SK-N-SH (cell line): ENCODE results near the gene PCDHGC4. TPM values are rescaled to one million over a fixed set of nuclear protein-coding genes. Genes with fewer than 3 reads are reported as not detected.

Source experiments
- CTCF ChIA-PET: fragments of 300-600, 350-600 bp; formaldehyde crosslinking; extraction: SDS; loops from one replicate; lab custom pipeline; 2021; lab: Yijun Ruan, JAX
- POLR2A ChIA-PET: fragments of 350-600 bp; sonication (Branson Sonifier 250); formaldehyde crosslinking; extraction: SDS; loops from one replicate; lab custom pipeline; 2020; ENCODE audit warnings: antibody characterized with exemption, inconsistent platforms; lab: Yijun Ruan, JAX
- DNase-seq: peaks from one replicate; pipeline ENCODE4 v3.0.0; 2012
- H2AFZ ChIP-seq: fragments of 200-600 bp; sonication (generic); 2 replicates; pipeline ENCODE4 v1.8.1; 2016; ENCODE audit warnings: antibody characterized with exemption, mild to moderate bottlenecking, low read depth
- H3F3A ChIP-seq: fragments of 200-600 bp; sonication (generic); replicated peaks from 2 replicates; pipeline ENCODE3; 2016; ENCODE audit warnings: antibody characterized with exemption, mild to moderate bottlenecking; ENCODE audit not compliant: insufficient read depth
- H3K27ac ChIP-seq, 2 experiments: fragments of 200-500 bp in 1 of 2; fragments of 200-600 bp in 1 of 2; sonication (Bioruptor generic) in 1 of 2; sonication (generic), shearing (Covaris generic) in 1 of 2; 2 replicates each; pipeline versions ENCODE4 v1.5.1 to v1.6.1; 2014 to 2016; ENCODE audit warnings: low read depth in 2 of 2, inconsistent platforms in 1 of 2, low read length in 1 of 2, mild to moderate bottlenecking in 1 of 2, mixed read lengths in 1 of 2
- H3K27me3 ChIP-seq: fragments of 200-600 bp; sonication (generic), shearing (Covaris generic); 2 replicates; pipeline ENCODE4 v1.6.1; 2016; ENCODE audit warnings: mixed run types; ENCODE audit not compliant: insufficient read depth
- H3K36me3 ChIP-seq, 2 experiments: fragments of 200-500 bp in 1 of 2; fragments of 200-600 bp in 1 of 2; sonication (Bioruptor generic) in 1 of 2; sonication (generic) in 1 of 2; replicated peaks in 1 of 2; 2 replicates each; pipeline versions ENCODE3 to v1.5.1; 2014 to 2016; ENCODE audit warnings: low read length in 1 of 2, mild to moderate bottlenecking in 1 of 2; ENCODE audit not compliant: insufficient read depth in 2 of 2, control insufficient read depth in 1 of 2
- H3K4me1 ChIP-seq, 2 experiments: fragments of 200-500 bp in 1 of 2; fragments of 200-600 bp in 1 of 2; sonication (Bioruptor generic) in 1 of 2; sonication (generic), shearing (Covaris generic) in 1 of 2; 2 replicates each; pipeline versions ENCODE4 v1.5.1 to v1.6.1; 2014 to 2016; ENCODE audit warnings: low read depth in 1 of 2, low read length in 1 of 2, mixed run types in 1 of 2; ENCODE audit not compliant: insufficient read depth in 2 of 2, control insufficient read depth in 1 of 2
- H3K4me2 ChIP-seq: fragments of 200-600 bp; sonication (generic), shearing (Covaris generic); 2 replicates; pipeline ENCODE4 v1.6.1; 2017; ENCODE audit warnings: mixed run types
- H3K4me3 ChIP-seq, 2 experiments: fragments of 200-500 bp in 1 of 2; fragments of 200-600 bp in 1 of 2; sonication (Bioruptor generic) in 1 of 2; sonication (generic), shearing (Covaris generic) in 1 of 2; 2 replicates each; pipeline versions ENCODE4 v1.5.1 to v1.8.1; 2014 to 2016; ENCODE audit warnings: low read depth in 2 of 2, inconsistent platforms in 1 of 2, low read length in 1 of 2, mild to moderate bottlenecking in 1 of 2, mixed read lengths in 1 of 2, moderate library complexity in 1 of 2
- H3K79me2 ChIP-seq: fragments of 200-600 bp; sonication (generic); 2 replicates; pipeline ENCODE4 v1.8.1; 2017; ENCODE audit warnings: mild to moderate bottlenecking; ENCODE audit not compliant: insufficient read depth
- H3K9ac ChIP-seq: fragments of 200-600 bp; sonication (generic); 2 replicates; pipeline ENCODE4 v1.6.1; 2017; ENCODE audit warnings: mixed run types
- H3K9me2 ChIP-seq: fragments of 200-600 bp; sonication (generic); 2 replicates; pipeline ENCODE4 v1.6.1; 2017; ENCODE audit warnings: mixed run types
- H3K9me3 ChIP-seq: fragments of 200-600 bp; sonication (generic); 2 replicates; pipeline ENCODE4 v1.6.1; 2017; ENCODE audit warnings: mixed run types, mild to moderate bottlenecking, moderate library complexity
- H4K20me1 ChIP-seq: fragments of 200-600 bp; sonication (generic); 2 replicates; pipeline ENCODE4 v1.6.1; 2017; ENCODE audit warnings: mild to moderate bottlenecking, mixed run types; ENCODE audit not compliant: insufficient read depth
- ELF1 ChIP-seq: IDR thresholded peaks from 2 replicates; pipeline ENCODE4 v1.4.0; 2012
- EP300 ChIP-seq, 2 experiments: IDR thresholded peaks; 2 replicates each; pipeline versions ENCODE4 v1.4.0 to v1.6.1; 2012; ENCODE audit warnings: borderline replicate concordance in 1 of 2, low read depth in 1 of 2, low read length in 1 of 2
- FOSL2 ChIP-seq: IDR thresholded peaks from 2 replicates; pipeline ENCODE4 v1.4.0; 2012; ENCODE audit warnings: low read depth, mild to moderate bottlenecking, moderate library complexity, borderline replicate concordance
- FOXJ3 ChIP-seq: sonication (generic); formaldehyde crosslinking; IDR thresholded peaks from 2 replicates; pipeline ENCODE4 v1.5.1; 2020; ENCODE audit warnings: mild to moderate bottlenecking, missing genetic modification reagents
- FOXM1 ChIP-seq: IDR thresholded peaks from 2 replicates; pipeline ENCODE4 v1.4.0; 2012; ENCODE audit warnings: low read depth, mild to moderate bottlenecking
- GABPA ChIP-seq: IDR thresholded peaks from 2 replicates; pipeline ENCODE4 v1.4.0; 2012; ENCODE audit warnings: low read depth, mild to moderate bottlenecking
- MAX ChIP-seq: IDR thresholded peaks from 2 replicates; pipeline ENCODE4 v1.4.0; 2012; ENCODE audit warnings: low read depth
- NFIC ChIP-seq: IDR thresholded peaks from 2 replicates; pipeline ENCODE4 v1.4.0; 2012; ENCODE audit warnings: borderline replicate concordance
- NRF1 ChIP-seq: IDR thresholded peaks from 2 replicates; pipeline ENCODE4 v1.6.1; 2012; ENCODE audit warnings: low read depth, mild to moderate bottlenecking, low read length
- PBX3 ChIP-seq: IDR thresholded peaks from 2 replicates; pipeline ENCODE4; 2012
- POLR2AphosphoS5 ChIP-seq: IDR thresholded peaks from 2 replicates; pipeline ENCODE4 v1.6.1; 2012; ENCODE audit warnings: low read depth, low read length
- RAD21 ChIP-seq: IDR thresholded peaks from 2 replicates; pipeline ENCODE4 v1.6.1; 2012; ENCODE audit warnings: mild to moderate bottlenecking, low read length
- RCOR1 ChIP-seq: fragments of 150-350 bp; IDR thresholded peaks from 2 replicates; pipeline ENCODE4 v1.6.1; 2017; ENCODE audit warnings: antibody characterized with exemption, low read length
- RFX5 ChIP-seq: IDR thresholded peaks from 2 replicates; pipeline ENCODE4 v1.6.1; 2012; ENCODE audit warnings: mild to moderate bottlenecking, improper control_type of control experiment, low read length
- RXRA ChIP-seq: IDR thresholded peaks from 2 replicates; pipeline ENCODE4 v1.4.0; 2012; ENCODE audit warnings: low read depth, mild to moderate bottlenecking, borderline replicate concordance
- SIN3A ChIP-seq: IDR thresholded peaks from 2 replicates; pipeline ENCODE4 v1.6.1; 2012; ENCODE audit warnings: low read depth, mild to moderate bottlenecking, low read length, moderate library complexity, borderline replicate concordance
- SMC3 ChIP-seq: IDR thresholded peaks from 2 replicates; pipeline ENCODE4 v1.6.1; 2012; ENCODE audit warnings: low read depth, low read length, improper control_type of control experiment
- TAF1 ChIP-seq: IDR thresholded peaks from 2 replicates; pipeline ENCODE4 v1.6.1; 2012; ENCODE audit warnings: low read depth, mild to moderate bottlenecking, low read length, moderate library complexity, borderline replicate concordance
- TEAD4 ChIP-seq: IDR thresholded peaks from 2 replicates; pipeline ENCODE4 v1.4.0; 2012; ENCODE audit warnings: mild to moderate bottlenecking, borderline replicate concordance; ENCODE audit not compliant: insufficient read depth
- USF1 ChIP-seq: IDR thresholded peaks from 2 replicates; pipeline ENCODE4 v1.4.0; 2012; ENCODE audit warnings: low read depth, borderline replicate concordance
- WGBS: methylation state at CpG from one replicate; pipeline ENCODE4 v1.1.6; 2017; ENCODE audit warnings: low lambda C conversion rate; 5-methylcytosine and 5-hydroxymethylcytosine counted together
- polyA plus RNA-seq, 3 experiments: library from polyadenylated mRNA; depleted of rRNA; stranded (reverse); fragments of >200 nt; gene quantifications; 2 replicates each; pipeline ENCODE4 v1.2.3, GENCODE V29; 2012
- TF ChIP-seq, protein P1 (sequence below): fragments of 200-600 bp; sonication (generic); IDR thresholded peaks from 2 replicates; pipeline ENCODE4 v1.6.1; 2017; ENCODE audit warnings: antibody characterized with exemption, mild to moderate bottlenecking, moderate library complexity
- TF ChIP-seq, protein P2 (sequence below): IDR thresholded peaks from 2 replicates; pipeline ENCODE4 v1.4.0; 2012; ENCODE audit warnings: low read depth, borderline replicate concordance

PCDHGC4 gene
- polyA plus RNA-seq, 1 of the 3 experiments (the other 2 are of a cell fraction), result 0.53 TPM

GRCh38 chr5:141465351-141465750 is 19.5 kb upstream of the PCDHGC4 start:
- H4K20me1 ChIP-seq, result no peaks in the 10 kb centered on the region; the same call in 1 of the 2 replicates
- no peak overlapping the region for H3K4me2 ChIP-seq
- no peak for DNase-seq
- TF ChIP-seq RAD21, result no peak
- no peak for TF ChIP-seq SIN3A
- TF ChIP-seq MAX, result no peak
- WGBS, result 89% methylated on average over 3 of the region's 3 CpGs
- peaks cover 7% of the 10 kb centered on the region for H3F3A ChIP-seq
- H3K36me3 ChIP-seq, result peaks cover 0 to 3% of the 10 kb centered on the region in 2 experiments
- no peaks in the 10 kb centered on the region for H3K4me1 ChIP-seq
- H3K27ac ChIP-seq, result peak overlapping the region in 1 of 2 experiments; percentile 36; a peak in 1 of 4 replicates
- H3K9me3 ChIP-seq, result no peaks in the 10 kb centered on the region
- H3K27me3 ChIP-seq, result no peaks in the 10 kb centered on the region
- peaks cover 9% of the 10 kb centered on the region for H3K79me2 ChIP-seq
- H2AFZ ChIP-seq, result no peak overlapping the region
- no peaks in the 10 kb centered on the region for H3K9me2 ChIP-seq
- no peak overlapping the region for H3K4me3 ChIP-seq
- no peak overlapping the region for H3K9ac ChIP-seq
- ChIA-PET CTCF (interaction anchor here (1.7 to 4.6 kb wide), 2 partner anchors 10 to 102 kb away, joined by 4 to 16 read pairs; partner anchors contain the start of gene PCDHGC3), POLR2A (no interaction called here)

DNA sequence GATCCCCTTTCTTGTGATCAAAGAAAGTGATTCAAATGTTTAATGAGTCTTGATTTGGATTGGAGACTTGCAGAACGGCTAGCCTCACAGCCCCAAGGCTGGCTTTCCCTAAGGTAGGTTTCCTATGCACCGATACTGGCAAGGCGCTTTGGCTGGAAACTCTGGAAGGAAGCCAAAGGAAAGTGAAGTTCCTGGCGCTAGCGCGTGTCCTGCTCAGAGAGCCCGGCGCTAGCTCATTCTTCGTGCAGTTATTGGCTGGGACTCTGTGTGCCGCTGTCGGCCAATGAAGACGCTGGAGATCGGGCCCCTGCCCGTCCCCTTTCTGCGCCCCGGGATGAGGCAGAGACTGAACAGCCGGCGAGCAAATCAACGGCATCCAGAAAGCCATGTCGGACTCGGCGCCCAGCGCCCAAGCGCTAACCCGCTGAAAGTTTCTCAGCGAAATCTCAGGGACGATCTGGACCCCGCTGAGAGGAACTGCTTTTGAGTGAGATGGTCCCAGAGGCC is 9.2 kb upstream of the PCDHGC4 start, which contains the start of gene PCDHGC3:
Gene PCDHGC3, plus strand, starts transcription at position 342 of the 507 bp plus-strand sequence. Its CDS starts 151 bp downstream, at position 493.
- Histone ChIP-seq H3K4me2 (peak within 1 kb of the TSS; percentile 97), H3K9me2 (no peaks in the 10 kb centered on the region), H2AFZ (peak within 1 kb of the TSS; percentile 82), H3K9me3 (no peaks in the 10 kb centered on the region), H3K27me3 (no peaks in the 10 kb centered on the region), H3K27ac (peak within 1 kb of the TSS; percentile 92 to 94), H3F3A (peaks cover 25% of the 10 kb centered on the region), H4K20me1 (peaks cover 38% of the 10 kb centered on the region), H3K9ac (peak within 1 kb of the TSS; percentile 83), H3K4me3 (peak within 1 kb of the TSS; percentile 82 to 85), H3K36me3 (peaks cover 0 to 23% of the 10 kb centered on the region in 2 experiments), H3K79me2 (peaks cover 42% of the 10 kb centered on the region), H3K4me1 (peaks cover 6 to 34% of the 10 kb centered on the region in 2 experiments; a peak in 3 of 4 replicates)
- DNase-seq, result peak; percentile 90
- ChIA-PET CTCF (interaction anchor here (0.6 to 8.6 kb wide), 22 partner anchors 9 to 354 kb away, joined by 3 to 117 read pairs (median 4); partner anchors contain the start of genes PCDHB14, PCDHB4, PCDHGB7 and PCDHGC4), POLR2A (interaction anchor here (0.9 to 1.9 kb wide), 5 partner anchors 10 to 82 kb away, joined by 3 to 14 read pairs (median 12); partner anchors contain the start of gene PCDHGC4)
- 0% methylated on average over 15 of the region's 28 CpGs for WGBS
- TF ChIP-seq TAF1, result 0 out of 2 replicates have a peak, but pooled peaks have one; percentile 68
- TF ChIP-seq SMC3, result peak; percentile 61
- TF ChIP-seq NFIC, result peak; percentile 88
- no peak for TF ChIP-seq FOXM1
- no peak for TF ChIP-seq NRF1
- TF ChIP-seq, protein P1, sequence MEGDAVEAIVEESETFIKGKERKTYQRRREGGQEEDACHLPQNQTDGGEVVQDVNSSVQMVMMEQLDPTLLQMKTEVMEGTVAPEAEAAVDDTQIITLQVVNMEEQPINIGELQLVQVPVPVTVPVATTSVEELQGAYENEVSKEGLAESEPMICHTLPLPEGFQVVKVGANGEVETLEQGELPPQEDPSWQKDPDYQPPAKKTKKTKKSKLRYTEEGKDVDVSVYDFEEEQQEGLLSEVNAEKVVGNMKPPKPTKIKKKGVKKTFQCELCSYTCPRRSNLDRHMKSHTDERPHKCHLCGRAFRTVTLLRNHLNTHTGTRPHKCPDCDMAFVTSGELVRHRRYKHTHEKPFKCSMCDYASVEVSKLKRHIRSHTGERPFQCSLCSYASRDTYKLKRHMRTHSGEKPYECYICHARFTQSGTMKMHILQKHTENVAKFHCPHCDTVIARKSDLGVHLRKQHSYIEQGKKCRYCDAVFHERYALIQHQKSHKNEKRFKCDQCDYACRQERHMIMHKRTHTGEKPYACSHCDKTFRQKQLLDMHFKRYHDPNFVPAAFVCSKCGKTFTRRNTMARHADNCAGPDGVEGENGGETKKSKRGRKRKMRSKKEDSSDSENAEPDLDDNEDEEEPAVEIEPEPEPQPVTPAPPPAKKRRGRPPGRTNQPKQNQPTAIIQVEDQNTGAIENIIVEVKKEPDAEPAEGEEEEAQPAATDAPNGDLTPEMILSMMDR, result peak; percentile 45
- no peak for TF ChIP-seq RCOR1
- peak; percentile 85 for TF ChIP-seq RAD21
- peak; percentile 72 for TF ChIP-seq RFX5
- no peak for TF ChIP-seq USF1
- TF ChIP-seq, protein P2, sequence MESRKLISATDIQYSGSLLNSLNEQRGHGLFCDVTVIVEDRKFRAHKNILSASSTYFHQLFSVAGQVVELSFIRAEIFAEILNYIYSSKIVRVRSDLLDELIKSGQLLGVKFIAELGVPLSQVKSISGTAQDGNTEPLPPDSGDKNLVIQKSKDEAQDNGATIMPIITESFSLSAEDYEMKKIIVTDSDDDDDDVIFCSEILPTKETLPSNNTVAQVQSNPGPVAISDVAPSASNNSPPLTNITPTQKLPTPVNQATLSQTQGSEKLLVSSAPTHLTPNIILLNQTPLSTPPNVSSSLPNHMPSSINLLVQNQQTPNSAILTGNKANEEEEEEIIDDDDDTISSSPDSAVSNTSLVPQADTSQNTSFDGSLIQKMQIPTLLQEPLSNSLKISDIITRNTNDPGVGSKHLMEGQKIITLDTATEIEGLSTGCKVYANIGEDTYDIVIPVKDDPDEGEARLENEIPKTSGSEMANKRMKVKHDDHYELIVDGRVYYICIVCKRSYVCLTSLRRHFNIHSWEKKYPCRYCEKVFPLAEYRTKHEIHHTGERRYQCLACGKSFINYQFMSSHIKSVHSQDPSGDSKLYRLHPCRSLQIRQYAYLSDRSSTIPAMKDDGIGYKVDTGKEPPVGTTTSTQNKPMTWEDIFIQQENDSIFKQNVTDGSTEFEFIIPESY, result no peak
- peak; percentile 5; the same call in 1 of the 2 replicates for TF ChIP-seq GABPA
- peak in 1 of 2 experiments; percentile 38; a peak in 1 of 4 replicates for TF ChIP-seq EP300 (IDR thresholded peaks at IDR 0.05; ENCODE audit: borderline replicate concordance in 1 of 2, low read depth in 1 of 2, low read length in 1 of 2)
- TF ChIP-seq PBX3, result peak; percentile 72
- TF ChIP-seq FOSL2, result no peak
- no peak for TF ChIP-seq FOXJ3 (CRISPR knock-in tag)
- no peak for TF ChIP-seq TEAD4
- TF ChIP-seq POLR2AphosphoS5, result peak; percentile 28; the same call in 1 of the 2 replicates
- TF ChIP-seq ELF1, result peak; percentile 6; the same call in 1 of the 2 replicates
- no peak for TF ChIP-seq RXRA
